ENCODE measurements around the gene PTPN22.

DNA sequence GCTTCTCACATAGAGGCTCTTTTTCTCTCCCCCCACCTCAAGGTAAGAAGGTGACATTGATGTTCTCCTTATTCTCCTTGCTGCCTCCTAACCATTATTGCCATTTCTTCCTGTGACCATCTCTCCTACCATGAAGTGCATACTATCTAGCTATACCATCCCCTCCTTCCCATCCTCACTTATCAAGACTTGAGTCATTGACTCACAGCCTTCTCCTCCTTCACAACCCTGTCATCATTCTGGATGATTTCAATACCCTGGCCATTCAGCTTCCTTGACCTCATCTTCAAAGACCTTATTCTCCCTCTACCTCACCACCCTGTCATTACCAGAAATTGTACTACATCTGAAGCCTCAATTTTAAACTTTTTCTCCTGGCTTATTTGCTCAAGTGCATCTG, 46.7 kb upstream of the PTPN22 start:
- TF ChIP-seq CTCF (IDR thresholded peaks at IDR 0.05) = no peak
- TF ChIP-seq EP300 (IDR thresholded peaks at IDR 0.05; ENCODE audit: low read depth) = no peak
